GM23248 (cell line): ENCODE results near the gene TNFSF13. TPM values are rescaled to one million over a fixed set of nuclear protein-coding genes. Genes with fewer than 3 reads are reported as not detected.

ENCODE experiments used
- DNase-seq: peaks from one replicate; pipeline ENCODE4 v3.0.0-alpha.2; 2015
- H2AFZ ChIP-seq: fragments of 200-600 bp; sonication (generic); 2 replicates; pipeline ENCODE4 v1.6.1; 2016; ENCODE audit warnings: antibody characterized with exemption
- H3F3A ChIP-seq: fragments of 200-600 bp; sonication (generic); 2 replicates; pipeline ENCODE4 v1.6.1; 2016; ENCODE audit warnings: mild to moderate bottlenecking, antibody characterized with exemption, mixed run types; ENCODE audit not compliant: insufficient read depth
- H3K27ac ChIP-seq: fragments of 200-600 bp; sonication (generic); 2 replicates; pipeline ENCODE4 v1.5.1; 2016; ENCODE audit warnings: mild to moderate bottlenecking
- H3K27me3 ChIP-seq: fragments of 200-600 bp; sonication (generic); replicated peaks from 2 replicates; pipeline ENCODE4 v1.6.1; 2016; ENCODE audit warnings: mild to moderate bottlenecking; ENCODE audit not compliant: insufficient read depth
- H3K36me3 ChIP-seq: fragments of 200-600 bp; sonication (generic); 2 replicates; pipeline ENCODE4 v1.6.1; 2016; ENCODE audit warnings: low read depth, mild to moderate bottlenecking
- H3K4me1 ChIP-seq: fragments of 200-600 bp; sonication (generic); 2 replicates; pipeline ENCODE4 v1.6.1; 2016; ENCODE audit warnings: mild to moderate bottlenecking; ENCODE audit not compliant: insufficient read depth
- H3K4me2 ChIP-seq: fragments of 200-600 bp; sonication (generic); one replicate; pipeline ENCODE4 v1.6.1; 2016; ENCODE audit warnings: mild to moderate bottlenecking; ENCODE audit not compliant: unreplicated experiment
- H3K4me3 ChIP-seq: fragments of 200-600 bp; sonication (generic); 2 replicates; pipeline ENCODE4 v1.5.1; 2016; ENCODE audit warnings: mild to moderate bottlenecking
- H3K79me2 ChIP-seq: fragments of 200-600 bp; sonication (generic); 2 replicates; pipeline ENCODE4 v1.6.1; 2016; ENCODE audit warnings: mild to moderate bottlenecking; ENCODE audit not compliant: insufficient read depth
- H3K9ac ChIP-seq: fragments of 200-600 bp; sonication (generic); 2 replicates; pipeline ENCODE4 v1.6.1; 2016; ENCODE audit warnings: mild to moderate bottlenecking
- H3K9me2 ChIP-seq: fragments of 200-600 bp; sonication (generic); 2 replicates; pipeline ENCODE4 v1.6.1; 2016; ENCODE audit warnings: mixed run types, mild to moderate bottlenecking, moderate library complexity; ENCODE audit not compliant: insufficient read depth
- H3K9me3 ChIP-seq: fragments of 200-600 bp; sonication (generic); one replicate; pipeline ENCODE4 v1.6.1; 2017; ENCODE audit warnings: low read depth
- H4K20me1 ChIP-seq: fragments of 200-600 bp; sonication (generic); 2 replicates; pipeline ENCODE4 v1.6.0; 2016; ENCODE audit not compliant: insufficient read depth
- EZH2 ChIP-seq: fragments of 200-600 bp; sonication (generic); IDR thresholded peaks from 2 replicates; pipeline ENCODE4 v1.6.1; 2018; ENCODE audit warnings: antibody characterized with exemption, mild to moderate bottlenecking; ENCODE audit not compliant: insufficient read depth, poor library complexity, severe bottlenecking
- EZH2phosphoT487 ChIP-seq: fragments of 200-600 bp; sonication (generic); IDR thresholded peaks from 2 replicates; pipeline ENCODE4 v1.6.1; 2018; ENCODE audit warnings: antibody characterized with exemption, moderate library complexity, mild to moderate bottlenecking, low read depth; ENCODE audit not compliant: insufficient read depth
- WGBS, 2 experiments: methylation state at CpG; one replicate each; pipeline ENCODE4 v1.1.6; 2015 to 2017; ENCODE audit warnings: low lambda C conversion rate in 2 of 2, low coverage in 1 of 2; ENCODE audit errors: missing lambda C conversion rate in 2 of 2; 5-methylcytosine and 5-hydroxymethylcytosine counted together
- in situ Hi-C: fragments of 300-500 bp; cut with MboI; formaldehyde crosslinking; loops from 2 replicates; pipeline ENCODE4 v1.15.0; 2020
- polyA plus RNA-seq: library from polyadenylated mRNA; unstranded; fragments of >200 nt; fragmentation: Nextera tagmentation; extraction: Ambion mirVana; gene quantifications from 2 replicates; pipeline ENCODE4 v1.2.1, GENCODE V29; 2016
- small RNA-seq: library from RNA; depleted of rRNA; stranded (forward); fragments of <200 nt; gene quantifications from one replicate; pipeline ENCODE3, GENCODE V24; 2014; ENCODE audit warnings: low read depth, low replicate concordance
- total RNA-seq: library from RNA; depleted of rRNA; stranded (reverse); fragments of >200 nt; shearing (Covaris generic); gene quantifications from 2 replicates; pipeline ENCODE4 v1.2.3, GENCODE V29; 2014; rRNA removed

Gene TNFSF13
- total and polyA plus RNA-seq, 2 experiments from 2014 or later, result 1.4 TPM; not detected in 1

- Histone ChIP-seq H3K36me3 (peaks cover 9% of the 10 kb centered on the region; the same call in 1 of the 2 replicates), H3K4me1 (peaks cover 26% of the 10 kb centered on the region), H2AFZ (no peak overlapping the region), H3K9me3 (no peaks in the 10 kb centered on the region), H3K4me2 (no peak overlapping the region), H3K9ac (no peak overlapping the region), H3K79me2 (peaks cover 87% of the 10 kb centered on the region), H3K9me2 (no peaks in the 10 kb centered on the region), H3K4me3 (no peak overlapping the region), H3K27ac (no peak overlapping the region), H4K20me1 (no peaks in the 10 kb centered on the region; the same call in 1 of the 2 replicates), H3F3A (0 out of 2 replicates have a peak, but pooled peaks cover 6% of the 10 kb centered on the region), H3K27me3 (no peaks in the 10 kb centered on the region)
- in situ Hi-C loops, result no loop called here
- WGBS, 2 experiments, result 97 to 98% methylated on average over 2 of the region's 2 CpGs
- no peak for TF ChIP-seq EZH2
- TF ChIP-seq EZH2phosphoT487, result no peak
- no peak for DNase-seq
Observed at GRCh38 chr17:7610641-7611040, 52.1 kb downstream of the TNFSF13 start.

Small RNA genes lying within 50 kb of the gene (small RNA-seq; reads per million reads assigned to genes)
- gene CD68 (not detected), gene RF00019 (not detected), gene SNORA48 (not detected), gene SNORD10 (not detected)

Other genes starting within 250 kb of the TNFSF13 start
Only the 30 nearest of the 31 such genes appear.
- 12.8 and 20.1 TPM in 2 replicates for gene NEURL4, start 229.4 kb upstream of the TNFSF13 start, total RNA-seq
- gene NEURL4, start 229.4 kb upstream of the TNFSF13 start, polyA plus RNA-seq, result 2.0 and 2.1 TPM in 2 replicates
- 0.89 and 4.4 TPM in 2 replicates for gene ACAP1, start 222.2 kb upstream of the TNFSF13 start, total RNA-seq
- 15.6 and 15.7 TPM in 2 replicates for gene ACAP1, start 222.2 kb upstream of the TNFSF13 start, polyA plus RNA-seq
- 24.9 and 27.2 TPM in 2 replicates for gene KCTD11, start 206.6 kb upstream of the TNFSF13 start, total RNA-seq
- 15.5 and 16.2 TPM in 2 replicates for gene KCTD11, start 206.6 kb upstream of the TNFSF13 start, polyA plus RNA-seq
- gene TMEM95, start 203.6 kb upstream of the TNFSF13 start, total RNA-seq, result not detected in 2 replicates
- not detected in 2 replicates for gene TMEM95, start 203.6 kb upstream of the TNFSF13 start, polyA plus RNA-seq
- 0.43 and 2.7 TPM in 2 replicates for gene TNK1, start 177.7 kb upstream of the TNFSF13 start, total RNA-seq
- gene TNK1, start 177.7 kb upstream of the TNFSF13 start, polyA plus RNA-seq, result 1.1 and 1.2 TPM in 2 replicates
- gene PLSCR3, start 164.2 kb upstream of the TNFSF13 start, total RNA-seq, result 72.8 and 73.9 TPM in 2 replicates
- gene PLSCR3, start 164.2 kb upstream of the TNFSF13 start, polyA plus RNA-seq, result 136 and 153 TPM in 2 replicates
- 18.0 and 59.3 TPM in 2 replicates for gene TMEM256, start 154.7 kb upstream of the TNFSF13 start, total RNA-seq
- 40.1 and 44.2 TPM in 2 replicates for gene TMEM256, start 154.7 kb upstream of the TNFSF13 start, polyA plus RNA-seq
- gene NLGN2, start 150.9 kb upstream of the TNFSF13 start, total RNA-seq, result 8.0 and 9.5 TPM in 2 replicates
- gene NLGN2, start 150.9 kb upstream of the TNFSF13 start, polyA plus RNA-seq, result 3.3 and 3.5 TPM in 2 replicates
- not detected in 2 replicates for gene SPEM1, start 138.4 kb upstream of the TNFSF13 start, total RNA-seq
- not detected in 2 replicates for gene SPEM1, start 138.4 kb upstream of the TNFSF13 start, polyA plus RNA-seq
- gene SPEM2, start 133.1 kb upstream of the TNFSF13 start, total RNA-seq, result not detected in 2 replicates
- gene SPEM2, start 133.1 kb upstream of the TNFSF13 start, polyA plus RNA-seq, result not detected in 2 replicates
- not detected in 2 replicates for gene SPEM3, start 129.9 kb upstream of the TNFSF13 start, total RNA-seq
- not detected in 2 replicates for gene SPEM3, start 129.9 kb upstream of the TNFSF13 start, polyA plus RNA-seq
- gene TMEM102, start 123.3 kb upstream of the TNFSF13 start, total RNA-seq, result 3.2 and 7.7 TPM in 2 replicates
- gene TMEM102, start 123.3 kb upstream of the TNFSF13 start, polyA plus RNA-seq, result 3.4 and 4.3 TPM in 2 replicates
- gene FGF11, start 119.2 kb upstream of the TNFSF13 start, total RNA-seq, result not detected in 2 replicates
- gene FGF11, start 119.2 kb upstream of the TNFSF13 start, polyA plus RNA-seq, result 0.22 and 0.36 TPM in 2 replicates
- gene CHRNB1, start 113.7 kb upstream of the TNFSF13 start, total RNA-seq, result 3.9 and 4.9 TPM in 2 replicates
- 3.5 and 4.2 TPM in 2 replicates for gene CHRNB1, start 113.7 kb upstream of the TNFSF13 start, polyA plus RNA-seq
- gene ZBTB4, start 79.1 kb upstream of the TNFSF13 start, total RNA-seq, result 32.9 and 35.9 TPM in 2 replicates
- gene ZBTB4, start 79.1 kb upstream of the TNFSF13 start, polyA plus RNA-seq, result 17.7 and 18.2 TPM in 2 replicates
- not detected in 2 replicates for gene SLC35G6, start 77.3 kb upstream of the TNFSF13 start, total RNA-seq
- gene SLC35G6, start 77.3 kb upstream of the TNFSF13 start, polyA plus RNA-seq, result 0.14 TPM in 1 of 2 replicates, not detected in the other
- 45.9 and 46.2 TPM in 2 replicates for gene POLR2A, start 74.4 kb upstream of the TNFSF13 start, total RNA-seq
- 74.1 and 75.7 TPM in 2 replicates for gene POLR2A, start 74.4 kb upstream of the TNFSF13 start, polyA plus RNA-seq
- 21.9 and 34.3 TPM in 2 replicates for gene TNFSF12, start 9.7 kb upstream of the TNFSF13 start, total RNA-seq
- 14.0 and 18.7 TPM in 2 replicates for gene TNFSF12, start 9.7 kb upstream of the TNFSF13 start, polyA plus RNA-seq
- gene SENP3, start 3.2 kb downstream of the TNFSF13 start, total RNA-seq, result 82.5 and 111 TPM in 2 replicates
- gene SENP3, start 3.2 kb downstream of the TNFSF13 start, polyA plus RNA-seq, result 1.3 and 1.9 TPM in 2 replicates
- 51.1 and 55.0 TPM in 2 replicates for gene CD68, start 20.9 kb downstream of the TNFSF13 start, total RNA-seq
- gene CD68, start 20.9 kb downstream of the TNFSF13 start, polyA plus RNA-seq, result 84.5 and 88.1 TPM in 2 replicates
- gene MPDU1, start 25.1 kb downstream of the TNFSF13 start, total RNA-seq, result 127 and 195 TPM in 2 replicates
- 63.2 and 65.9 TPM in 2 replicates for gene MPDU1, start 25.1 kb downstream of the TNFSF13 start, polyA plus RNA-seq
- gene SOX15, start 31.3 kb downstream of the TNFSF13 start, total RNA-seq, result 3.9 TPM in 1 of 2 replicates, not detected in the other
- 0.71 and 1.1 TPM in 2 replicates for gene SOX15, start 31.3 kb downstream of the TNFSF13 start, polyA plus RNA-seq
- 44.5 and 57.1 TPM in 2 replicates for gene FXR2, start 56.1 kb downstream of the TNFSF13 start, total RNA-seq
- gene FXR2, start 56.1 kb downstream of the TNFSF13 start, polyA plus RNA-seq, result 10.9 and 13.5 TPM in 2 replicates
- gene SAT2, start 69.1 kb downstream of the TNFSF13 start, total RNA-seq, result 21.5 and 31.8 TPM in 2 replicates
- gene SAT2, start 69.1 kb downstream of the TNFSF13 start, polyA plus RNA-seq, result 41.4 and 43.5 TPM in 2 replicates
- 6.1 TPM in 1 of 2 replicates, not detected in the other for gene SHBG, start 71.4 kb downstream of the TNFSF13 start, total RNA-seq
- 0.96 and 1.0 TPM in 2 replicates for gene SHBG, start 71.4 kb downstream of the TNFSF13 start, polyA plus RNA-seq
- gene ATP1B2, start 92.2 kb downstream of the TNFSF13 start, total RNA-seq, result not detected in 2 replicates
- 0.24 TPM in 1 of 2 replicates, not detected in the other for gene ATP1B2, start 92.2 kb downstream of the TNFSF13 start, polyA plus RNA-seq
- gene TP53, start 128.7 kb downstream of the TNFSF13 start, total RNA-seq, result 26.2 and 42.7 TPM in 2 replicates
- 29.8 and 30.8 TPM in 2 replicates for gene TP53, start 128.7 kb downstream of the TNFSF13 start, polyA plus RNA-seq
- gene WRAP53, start 129.7 kb downstream of the TNFSF13 start, total RNA-seq, result 1.6 and 5.9 TPM in 2 replicates
- gene WRAP53, start 129.7 kb downstream of the TNFSF13 start, polyA plus RNA-seq, result 11.8 and 13.1 TPM in 2 replicates
- 1.8 and 3.0 TPM in 2 replicates for gene EFNB3, start 146.5 kb downstream of the TNFSF13 start, total RNA-seq
- gene EFNB3, start 146.5 kb downstream of the TNFSF13 start, polyA plus RNA-seq, result 0.96 and 0.99 TPM in 2 replicates
- not detected in 2 replicates for gene DNAH2, start 159.0 kb downstream of the TNFSF13 start, total RNA-seq
- gene DNAH2, start 159.0 kb downstream of the TNFSF13 start, polyA plus RNA-seq, result not detected in 2 replicates